WTC11 (cell line): ENCODE data around the gene CAMTA1. TPM values are rescaled to one million over a fixed set of nuclear protein-coding genes. Genes with fewer than 3 reads are reported as not detected.

Experiments
- CBFB ChIP-seq: sonication (generic); formaldehyde crosslinking; IDR thresholded peaks from 2 replicates; pipeline ENCODE4 v1.8.1; 2022; ENCODE audit warnings: mild to moderate bottlenecking, low read depth, missing genetic modification reagents
- CREM ChIP-seq: sonication (generic); formaldehyde crosslinking; IDR thresholded peaks from 2 replicates; pipeline ENCODE4 v1.8.1; 2022; ENCODE audit warnings: mild to moderate bottlenecking, missing genetic modification reagents, moderate library complexity
- ELF4 ChIP-seq: sonication (generic); formaldehyde crosslinking; IDR thresholded peaks from 2 replicates; pipeline ENCODE4 v1.8.1; 2022; ENCODE audit warnings: low read depth, mild to moderate bottlenecking, moderate library complexity, missing genetic modification reagents
- ETV6 ChIP-seq: sonication (generic); formaldehyde crosslinking; IDR thresholded peaks from 2 replicates; pipeline ENCODE4 v1.8.1; 2022; ENCODE audit warnings: mild to moderate bottlenecking, missing genetic modification reagents
- FOXK1 ChIP-seq: sonication (generic); formaldehyde crosslinking; IDR thresholded peaks from 2 replicates; pipeline ENCODE4 v1.8.0; 2022; ENCODE audit warnings: mild to moderate bottlenecking, moderate library complexity, missing genetic modification reagents
- JUN ChIP-seq: sonication (generic); formaldehyde crosslinking; IDR thresholded peaks from 2 replicates; pipeline ENCODE4 v1.8.0; 2023; ENCODE audit warnings: mild to moderate bottlenecking, missing genetic modification reagents
- KAT7 ChIP-seq: sonication (generic); formaldehyde crosslinking; IDR thresholded peaks from 2 replicates; pipeline ENCODE4 v1.8.1; 2023; ENCODE audit warnings: missing genetic modification reagents, mild to moderate bottlenecking, borderline replicate concordance
- MYBL2 ChIP-seq: sonication (generic); formaldehyde crosslinking; IDR thresholded peaks from 2 replicates; pipeline ENCODE4 v1.8.1; 2023; ENCODE audit warnings: mild to moderate bottlenecking, moderate library complexity, missing genetic modification reagents
- NFATC4 ChIP-seq: fragments of 250-450 bp; sonication (Bioruptor Pico); IDR thresholded peaks from 2 replicates; pipeline ENCODE4 v1.9.0; 2021; ENCODE audit warnings: mild to moderate bottlenecking
- NFE2L1 ChIP-seq: sonication (generic); formaldehyde crosslinking; IDR thresholded peaks from 2 replicates; pipeline ENCODE4 v1.8.1; 2023; ENCODE audit warnings: missing genetic modification reagents
- PRRX2 ChIP-seq: fragments of 250-450 bp; sonication (Bioruptor Pico); IDR thresholded peaks from 2 replicates; pipeline ENCODE4 v1.8.0; 2021; ENCODE audit warnings: mild to moderate bottlenecking
- SP1 ChIP-seq: sonication (generic); formaldehyde crosslinking; conservative IDR thresholded peaks from 2 replicates; pipeline ENCODE4 v1.8.1; 2022; ENCODE audit warnings: missing genetic modification reagents
- ZNF416 ChIP-seq: fragments of 250-450 bp; sonication (Bioruptor Pico); IDR thresholded peaks from 2 replicates; pipeline ENCODE4 v1.9.0; 2021; ENCODE audit warnings: mild to moderate bottlenecking, inconsistent platforms
- ZNF423 ChIP-seq: fragments of 250-450 bp; sonication (Bioruptor Pico); IDR thresholded peaks from 2 replicates; pipeline ENCODE4 v2.1.2; 2022; ENCODE audit warnings: mild to moderate bottlenecking, moderate library complexity
- total RNA-seq: library from RNA; stranded (reverse); gene quantifications from 3 replicates; pipeline ENCODE4 v1.2.3, GENCODE V29; 2021
- TF ChIP-seq, protein P1 (sequence below): sonication (generic); formaldehyde crosslinking; IDR thresholded peaks from 2 replicates; pipeline ENCODE4 v1.8.1; 2022; ENCODE audit warnings: mild to moderate bottlenecking, moderate library complexity, missing genetic modification reagents
- TF ChIP-seq, protein P2 (sequence below): sonication (generic); formaldehyde crosslinking; IDR thresholded peaks from 2 replicates; pipeline ENCODE4 v1.8.1; 2022; ENCODE audit warnings: mild to moderate bottlenecking, missing genetic modification reagents, moderate library complexity, borderline replicate concordance
- TF ChIP-seq, protein P3 (sequence below): sonication (generic); formaldehyde crosslinking; IDR thresholded peaks from 2 replicates; pipeline ENCODE4 v1.8.0; 2023; ENCODE audit warnings: missing genetic modification reagents, mild to moderate bottlenecking, borderline replicate concordance
- TF ChIP-seq, protein P4 (sequence below): sonication (generic); formaldehyde crosslinking; IDR thresholded peaks from 2 replicates; pipeline ENCODE4 v1.8.1; 2023; ENCODE audit warnings: mild to moderate bottlenecking, missing genetic modification reagents
- TF ChIP-seq, protein P5 (sequence below): sonication (generic); formaldehyde crosslinking; IDR thresholded peaks from 2 replicates; pipeline ENCODE4 v1.8.1; 2023; ENCODE audit warnings: mild to moderate bottlenecking, missing genetic modification reagents, moderate library complexity
- TF ChIP-seq, protein P6 (sequence below): sonication (generic); formaldehyde crosslinking; IDR thresholded peaks from 2 replicates; pipeline ENCODE4 v1.8.0; 2022; ENCODE audit warnings: mild to moderate bottlenecking, missing genetic modification reagents
- TF ChIP-seq, protein P7 (sequence below): sonication (generic); formaldehyde crosslinking; IDR thresholded peaks from 2 replicates; pipeline ENCODE4 v1.8.0; 2022; ENCODE audit warnings: mild to moderate bottlenecking, missing genetic modification reagents
- TF ChIP-seq, protein P8 (sequence below): fragments of 250-450 bp; sonication (Bioruptor Pico); IDR thresholded peaks from 2 replicates; pipeline ENCODE4 v1.9.0; 2021; ENCODE audit warnings: mild to moderate bottlenecking
- TF ChIP-seq, protein P9 (sequence below): sonication (generic); formaldehyde crosslinking; IDR thresholded peaks from 2 replicates; pipeline ENCODE4 v1.8.1; 2023; ENCODE audit warnings: mild to moderate bottlenecking, moderate library complexity, missing genetic modification reagents

CAMTA1 gene
- total RNA-seq, 1 experiment from 2014 or later = 86.4 TPM

DNA sequence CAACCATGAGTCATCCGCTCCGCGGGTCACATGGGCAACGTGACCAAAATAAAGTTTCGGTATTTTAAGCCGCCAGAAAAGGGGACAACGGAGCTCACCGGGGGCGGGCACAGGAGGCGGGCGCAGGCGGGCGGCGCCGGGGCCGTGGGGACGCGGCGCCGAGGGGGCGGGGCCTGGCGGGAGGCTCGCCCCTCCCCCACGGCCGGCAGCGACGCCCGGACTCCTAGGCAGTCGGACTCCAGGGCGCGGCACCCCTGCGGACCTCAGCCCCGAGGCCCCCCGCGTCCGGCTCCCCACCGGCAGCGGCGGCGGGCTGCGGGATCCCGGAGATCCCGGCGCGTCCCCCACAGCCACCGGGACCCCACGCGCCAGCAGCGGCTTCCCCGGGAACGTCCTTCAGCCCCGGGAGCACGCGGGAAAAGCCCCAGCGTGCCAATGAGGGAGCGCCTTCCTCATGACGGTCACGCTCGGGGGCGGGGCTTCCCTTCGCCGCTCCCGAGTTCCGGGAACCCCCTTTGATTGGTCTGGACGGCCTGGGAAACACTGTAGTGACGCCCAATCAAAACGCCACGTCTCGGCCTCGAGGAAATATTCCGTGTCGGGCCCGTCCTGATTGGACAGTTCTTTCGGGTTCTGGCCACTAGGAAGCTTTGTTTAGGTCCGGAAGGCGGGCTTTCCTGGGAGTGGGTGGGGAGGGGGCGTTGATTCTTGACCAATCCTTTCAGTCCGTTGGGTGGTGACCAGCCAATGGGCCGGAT, 515 bp upstream of the CAMTA1 start (continued):
- TF ChIP-seq, protein P1, sequence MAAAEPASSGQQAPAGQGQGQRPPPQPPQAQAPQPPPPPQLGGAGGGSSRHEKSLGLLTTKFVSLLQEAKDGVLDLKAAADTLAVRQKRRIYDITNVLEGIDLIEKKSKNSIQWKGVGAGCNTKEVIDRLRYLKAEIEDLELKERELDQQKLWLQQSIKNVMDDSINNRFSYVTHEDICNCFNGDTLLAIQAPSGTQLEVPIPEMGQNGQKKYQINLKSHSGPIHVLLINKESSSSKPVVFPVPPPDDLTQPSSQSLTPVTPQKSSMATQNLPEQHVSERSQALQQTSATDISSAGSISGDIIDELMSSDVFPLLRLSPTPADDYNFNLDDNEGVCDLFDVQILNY = peak; percentile 95
- peak; percentile 91; the same call in 1 of the 2 replicates for TF ChIP-seq SP1 (CRISPR knock-in tag)
- TF ChIP-seq, protein P2, sequence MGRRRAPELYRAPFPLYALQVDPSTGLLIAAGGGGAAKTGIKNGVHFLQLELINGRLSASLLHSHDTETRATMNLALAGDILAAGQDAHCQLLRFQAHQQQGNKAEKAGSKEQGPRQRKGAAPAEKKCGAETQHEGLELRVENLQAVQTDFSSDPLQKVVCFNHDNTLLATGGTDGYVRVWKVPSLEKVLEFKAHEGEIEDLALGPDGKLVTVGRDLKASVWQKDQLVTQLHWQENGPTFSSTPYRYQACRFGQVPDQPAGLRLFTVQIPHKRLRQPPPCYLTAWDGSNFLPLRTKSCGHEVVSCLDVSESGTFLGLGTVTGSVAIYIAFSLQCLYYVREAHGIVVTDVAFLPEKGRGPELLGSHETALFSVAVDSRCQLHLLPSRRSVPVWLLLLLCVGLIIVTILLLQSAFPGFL (CRISPR knock-in tag) = no peak
- TF ChIP-seq, protein P3, sequence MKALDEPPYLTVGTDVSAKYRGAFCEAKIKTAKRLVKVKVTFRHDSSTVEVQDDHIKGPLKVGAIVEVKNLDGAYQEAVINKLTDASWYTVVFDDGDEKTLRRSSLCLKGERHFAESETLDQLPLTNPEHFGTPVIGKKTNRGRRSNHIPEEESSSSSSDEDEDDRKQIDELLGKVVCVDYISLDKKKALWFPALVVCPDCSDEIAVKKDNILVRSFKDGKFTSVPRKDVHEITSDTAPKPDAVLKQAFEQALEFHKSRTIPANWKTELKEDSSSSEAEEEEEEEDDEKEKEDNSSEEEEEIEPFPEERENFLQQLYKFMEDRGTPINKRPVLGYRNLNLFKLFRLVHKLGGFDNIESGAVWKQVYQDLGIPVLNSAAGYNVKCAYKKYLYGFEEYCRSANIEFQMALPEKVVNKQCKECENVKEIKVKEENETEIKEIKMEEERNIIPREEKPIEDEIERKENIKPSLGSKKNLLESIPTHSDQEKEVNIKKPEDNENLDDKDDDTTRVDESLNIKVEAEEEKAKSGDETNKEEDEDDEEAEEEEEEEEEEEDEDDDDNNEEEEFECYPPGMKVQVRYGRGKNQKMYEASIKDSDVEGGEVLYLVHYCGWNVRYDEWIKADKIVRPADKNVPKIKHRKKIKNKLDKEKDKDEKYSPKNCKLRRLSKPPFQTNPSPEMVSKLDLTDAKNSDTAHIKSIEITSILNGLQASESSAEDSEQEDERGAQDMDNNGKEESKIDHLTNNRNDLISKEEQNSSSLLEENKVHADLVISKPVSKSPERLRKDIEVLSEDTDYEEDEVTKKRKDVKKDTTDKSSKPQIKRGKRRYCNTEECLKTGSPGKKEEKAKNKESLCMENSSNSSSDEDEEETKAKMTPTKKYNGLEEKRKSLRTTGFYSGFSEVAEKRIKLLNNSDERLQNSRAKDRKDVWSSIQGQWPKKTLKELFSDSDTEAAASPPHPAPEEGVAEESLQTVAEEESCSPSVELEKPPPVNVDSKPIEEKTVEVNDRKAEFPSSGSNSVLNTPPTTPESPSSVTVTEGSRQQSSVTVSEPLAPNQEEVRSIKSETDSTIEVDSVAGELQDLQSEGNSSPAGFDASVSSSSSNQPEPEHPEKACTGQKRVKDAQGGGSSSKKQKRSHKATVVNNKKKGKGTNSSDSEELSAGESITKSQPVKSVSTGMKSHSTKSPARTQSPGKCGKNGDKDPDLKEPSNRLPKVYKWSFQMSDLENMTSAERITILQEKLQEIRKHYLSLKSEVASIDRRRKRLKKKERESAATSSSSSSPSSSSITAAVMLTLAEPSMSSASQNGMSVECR = peak; percentile 77
- TF ChIP-seq NFE2L1 (CRISPR knock-in tag) = no peak
- peak; percentile 46; the same call in 1 of the 2 replicates for TF ChIP-seq CREM (CRISPR knock-in tag)
- TF ChIP-seq ZNF423 = peak; percentile 85
- 0 out of 2 replicates have a peak, but pooled peaks have one; percentile 24 for TF ChIP-seq ETV6 (CRISPR knock-in tag)
- TF ChIP-seq, protein P4, sequence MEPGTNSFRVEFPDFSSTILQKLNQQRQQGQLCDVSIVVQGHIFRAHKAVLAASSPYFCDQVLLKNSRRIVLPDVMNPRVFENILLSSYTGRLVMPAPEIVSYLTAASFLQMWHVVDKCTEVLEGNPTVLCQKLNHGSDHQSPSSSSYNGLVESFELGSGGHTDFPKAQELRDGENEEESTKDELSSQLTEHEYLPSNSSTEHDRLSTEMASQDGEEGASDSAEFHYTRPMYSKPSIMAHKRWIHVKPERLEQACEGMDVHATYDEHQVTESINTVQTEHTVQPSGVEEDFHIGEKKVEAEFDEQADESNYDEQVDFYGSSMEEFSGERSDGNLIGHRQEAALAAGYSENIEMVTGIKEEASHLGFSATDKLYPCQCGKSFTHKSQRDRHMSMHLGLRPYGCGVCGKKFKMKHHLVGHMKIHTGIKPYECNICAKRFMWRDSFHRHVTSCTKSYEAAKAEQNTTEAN (CRISPR knock-in tag) = peak; percentile 65; the same call in 1 of the 2 replicates
- no peak; the same call in 1 of the 2 replicates for TF ChIP-seq FOXK1
- TF ChIP-seq, protein P5, sequence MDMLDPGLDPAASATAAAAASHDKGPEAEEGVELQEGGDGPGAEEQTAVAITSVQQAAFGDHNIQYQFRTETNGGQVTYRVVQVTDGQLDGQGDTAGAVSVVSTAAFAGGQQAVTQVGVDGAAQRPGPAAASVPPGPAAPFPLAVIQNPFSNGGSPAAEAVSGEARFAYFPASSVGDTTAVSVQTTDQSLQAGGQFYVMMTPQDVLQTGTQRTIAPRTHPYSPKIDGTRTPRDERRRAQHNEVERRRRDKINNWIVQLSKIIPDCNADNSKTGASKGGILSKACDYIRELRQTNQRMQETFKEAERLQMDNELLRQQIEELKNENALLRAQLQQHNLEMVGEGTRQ (CRISPR knock-in tag) = peak; percentile 70
- 0 out of 2 replicates have a peak, but pooled peaks have one; percentile 48 for TF ChIP-seq ELF4 (CRISPR knock-in tag)
- TF ChIP-seq JUN (CRISPR knock-in tag) = no peak; the same call in 1 of the 2 replicates
- TF ChIP-seq, protein P6, sequence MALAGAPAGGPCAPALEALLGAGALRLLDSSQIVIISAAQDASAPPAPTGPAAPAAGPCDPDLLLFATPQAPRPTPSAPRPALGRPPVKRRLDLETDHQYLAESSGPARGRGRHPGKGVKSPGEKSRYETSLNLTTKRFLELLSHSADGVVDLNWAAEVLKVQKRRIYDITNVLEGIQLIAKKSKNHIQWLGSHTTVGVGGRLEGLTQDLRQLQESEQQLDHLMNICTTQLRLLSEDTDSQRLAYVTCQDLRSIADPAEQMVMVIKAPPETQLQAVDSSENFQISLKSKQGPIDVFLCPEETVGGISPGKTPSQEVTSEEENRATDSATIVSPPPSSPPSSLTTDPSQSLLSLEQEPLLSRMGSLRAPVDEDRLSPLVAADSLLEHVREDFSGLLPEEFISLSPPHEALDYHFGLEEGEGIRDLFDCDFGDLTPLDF = no peak
- no peak for TF ChIP-seq KAT7 (CRISPR knock-in tag)
- no peak for TF ChIP-seq CBFB (CRISPR knock-in tag)
- TF ChIP-seq NFATC4 (CRISPR knock-in tag) = no peak
- no peak for TF ChIP-seq ZNF416 (CRISPR knock-in tag)
- TF ChIP-seq, protein P7, sequence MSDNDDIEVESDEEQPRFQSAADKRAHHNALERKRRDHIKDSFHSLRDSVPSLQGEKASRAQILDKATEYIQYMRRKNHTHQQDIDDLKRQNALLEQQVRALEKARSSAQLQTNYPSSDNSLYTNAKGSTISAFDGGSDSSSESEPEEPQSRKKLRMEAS (CRISPR knock-in tag) = peak; percentile 69; the same call in 1 of the 2 replicates
- TF ChIP-seq, protein P8, sequence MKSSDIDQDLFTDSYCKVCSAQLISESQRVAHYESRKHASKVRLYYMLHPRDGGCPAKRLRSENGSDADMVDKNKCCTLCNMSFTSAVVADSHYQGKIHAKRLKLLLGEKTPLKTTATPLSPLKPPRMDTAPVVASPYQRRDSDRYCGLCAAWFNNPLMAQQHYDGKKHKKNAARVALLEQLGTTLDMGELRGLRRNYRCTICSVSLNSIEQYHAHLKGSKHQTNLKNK (CRISPR knock-in tag) = no peak
- TF ChIP-seq PRRX2 = 0 out of 2 replicates have a peak, but pooled peaks have one; percentile 25
- 0 out of 2 replicates have a peak, but pooled peaks have one; percentile 24 for TF ChIP-seq MYBL2
- TF ChIP-seq, protein P9, sequence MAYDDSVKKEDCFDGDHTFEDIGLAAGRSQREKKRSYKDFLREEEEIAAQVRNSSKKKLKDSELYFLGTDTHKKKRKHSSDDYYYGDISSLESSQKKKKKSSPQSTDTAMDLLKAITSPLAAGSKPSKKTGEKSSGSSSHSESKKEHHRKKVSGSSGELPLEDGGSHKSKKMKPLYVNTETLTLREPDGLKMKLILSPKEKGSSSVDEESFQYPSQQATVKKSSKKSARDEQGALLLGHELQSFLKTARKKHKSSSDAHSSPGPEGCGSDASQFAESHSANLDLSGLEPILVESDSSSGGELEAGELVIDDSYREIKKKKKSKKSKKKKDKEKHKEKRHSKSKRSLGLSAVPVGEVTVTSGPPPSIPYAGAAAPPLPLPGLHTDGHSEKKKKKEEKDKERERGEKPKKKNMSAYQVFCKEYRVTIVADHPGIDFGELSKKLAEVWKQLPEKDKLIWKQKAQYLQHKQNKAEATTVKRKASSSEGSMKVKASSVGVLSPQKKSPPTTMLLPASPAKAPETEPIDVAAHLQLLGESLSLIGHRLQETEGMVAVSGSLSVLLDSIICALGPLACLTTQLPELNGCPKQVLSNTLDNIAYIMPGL (CRISPR knock-in tag) = peak; percentile 16; the same call in 1 of the 2 replicates
